Panc1 (cell line): Measurements from ENCODE around the gene AOC2.

ENCODE experiments used
- POLR2AphosphoS5 ChIP-seq: IDR thresholded peaks from 2 replicates; pipeline ENCODE4 v1.6.1; 2012; ENCODE audit warnings: mild to moderate bottlenecking, low read depth, low read length, moderate library complexity
- SIN3A ChIP-seq: IDR thresholded peaks from 2 replicates; pipeline ENCODE4 v1.6.1; 2012; ENCODE audit warnings: low read depth, mild to moderate bottlenecking, low read length, moderate library complexity, borderline replicate concordance; ENCODE audit not compliant: insufficient read depth
- TF ChIP-seq, protein P1 (sequence below): fragments of 450-650 bp; IDR thresholded peaks from 2 replicates; pipeline ENCODE4 v1.5.1; 2017; ENCODE audit warnings: mild to moderate bottlenecking

DNA sequence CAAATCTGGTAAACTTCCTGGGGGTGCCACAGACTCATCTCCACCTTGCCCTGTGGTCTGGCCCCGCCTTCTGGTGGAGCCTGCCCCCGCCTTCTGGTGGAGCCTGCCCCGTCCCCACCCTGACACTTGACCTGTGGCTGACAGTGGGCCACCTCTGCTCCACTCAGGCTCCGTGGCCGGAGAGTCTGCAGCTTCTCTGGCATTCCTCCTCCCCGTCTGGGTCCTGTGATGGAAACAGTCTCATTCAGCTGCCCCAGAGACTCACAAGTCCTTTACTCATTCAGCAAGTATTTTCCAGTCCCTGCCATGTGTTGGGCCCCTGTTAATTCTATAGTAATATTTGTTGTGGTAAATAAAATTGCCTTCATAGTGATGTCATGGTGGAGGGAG lies 35.2 kb downstream of the AOC2 start:
- TF ChIP-seq, protein P1, sequence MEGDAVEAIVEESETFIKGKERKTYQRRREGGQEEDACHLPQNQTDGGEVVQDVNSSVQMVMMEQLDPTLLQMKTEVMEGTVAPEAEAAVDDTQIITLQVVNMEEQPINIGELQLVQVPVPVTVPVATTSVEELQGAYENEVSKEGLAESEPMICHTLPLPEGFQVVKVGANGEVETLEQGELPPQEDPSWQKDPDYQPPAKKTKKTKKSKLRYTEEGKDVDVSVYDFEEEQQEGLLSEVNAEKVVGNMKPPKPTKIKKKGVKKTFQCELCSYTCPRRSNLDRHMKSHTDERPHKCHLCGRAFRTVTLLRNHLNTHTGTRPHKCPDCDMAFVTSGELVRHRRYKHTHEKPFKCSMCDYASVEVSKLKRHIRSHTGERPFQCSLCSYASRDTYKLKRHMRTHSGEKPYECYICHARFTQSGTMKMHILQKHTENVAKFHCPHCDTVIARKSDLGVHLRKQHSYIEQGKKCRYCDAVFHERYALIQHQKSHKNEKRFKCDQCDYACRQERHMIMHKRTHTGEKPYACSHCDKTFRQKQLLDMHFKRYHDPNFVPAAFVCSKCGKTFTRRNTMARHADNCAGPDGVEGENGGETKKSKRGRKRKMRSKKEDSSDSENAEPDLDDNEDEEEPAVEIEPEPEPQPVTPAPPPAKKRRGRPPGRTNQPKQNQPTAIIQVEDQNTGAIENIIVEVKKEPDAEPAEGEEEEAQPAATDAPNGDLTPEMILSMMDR, result no peak
- TF ChIP-seq POLR2AphosphoS5, result no peak
- TF ChIP-seq SIN3A, result no peak
